Loucy (cell line): Measurements from ENCODE around the gene SEC31A.

Source experiments
- H2AFZ ChIP-seq: fragments of 200-600 bp; sonication (generic); 2 replicates; pipeline ENCODE4 v1.6.0; 2016; ENCODE audit warnings: antibody characterized with exemption, mild to moderate bottlenecking, low read length, moderate library complexity
- H3F3A ChIP-seq: fragments of 200-600 bp; 2 replicates; pipeline ENCODE4 v1.6.0; 2016; ENCODE audit warnings: antibody characterized with exemption, low read depth, mild to moderate bottlenecking
- H3K27me3 ChIP-seq: fragments of 200-600 bp; sonication (generic); 2 replicates; pipeline ENCODE4 v1.6.1; 2014; ENCODE audit warnings: low read length, mild to moderate bottlenecking; ENCODE audit not compliant: insufficient read depth, poor library complexity, severe bottlenecking
- H3K36me3 ChIP-seq: fragments of 200-600 bp; sonication (generic); 2 replicates; pipeline ENCODE4 v1.6.1; 2016; ENCODE audit warnings: low read length; ENCODE audit not compliant: insufficient read depth
- H3K4me1 ChIP-seq: fragments of 200-600 bp; sonication (generic); 2 replicates; pipeline ENCODE4 v1.5.1; 2014; ENCODE audit warnings: low read length, mild to moderate bottlenecking; ENCODE audit not compliant: insufficient read depth, poor library complexity, severe bottlenecking
- H3K4me2 ChIP-seq: fragments of 200-600 bp; sonication (generic); 2 replicates; pipeline ENCODE4 v1.6.0; 2014; ENCODE audit warnings: antibody characterized with exemption, low read length, low read depth, mild to moderate bottlenecking; ENCODE audit not compliant: poor library complexity, severe bottlenecking
- H3K4me3 ChIP-seq: fragments of 200-600 bp; sonication (generic); 2 replicates; pipeline ENCODE4 v1.5.1; 2014; ENCODE audit warnings: low read length, mild to moderate bottlenecking, mixed read lengths; ENCODE audit not compliant: poor library complexity, severe bottlenecking
- H3K79me2 ChIP-seq: fragments of 200-600 bp; sonication (generic); 2 replicates; pipeline ENCODE4 v1.6.1; 2014; ENCODE audit warnings: low read length; ENCODE audit not compliant: insufficient read depth
- H3K9ac ChIP-seq: fragments of 200-600 bp; sonication (generic); 2 replicates; pipeline ENCODE4 v1.6.0; 2014; ENCODE audit warnings: mild to moderate bottlenecking, low read depth, low read length, moderate library complexity; ENCODE audit not compliant: poor library complexity, severe bottlenecking
- H3K9me2 ChIP-seq: fragments of 200-600 bp; sonication (generic); replicated peaks from 2 replicates; pipeline ENCODE4 v1.6.1; 2016; ENCODE audit warnings: low read depth, low read length, mixed read lengths
- H3K9me3 ChIP-seq: fragments of 200-600 bp; sonication (generic); 2 replicates; pipeline ENCODE4 v1.6.1; 2014; ENCODE audit warnings: mild to moderate bottlenecking, antibody characterized with exemption, low read length, low read depth; ENCODE audit not compliant: insufficient read depth
- H4K20me1 ChIP-seq: fragments of 200-600 bp; sonication (generic); 2 replicates; pipeline ENCODE4 v1.6.0; 2014; ENCODE audit warnings: antibody characterized with exemption, low read length, mild to moderate bottlenecking; ENCODE audit not compliant: insufficient read depth, poor library complexity, severe bottlenecking
- CTCF ChIP-seq: fragments of 200-600 bp; sonication (generic); conservative IDR thresholded peaks from 2 replicates; pipeline ENCODE4 v1.5.1; 2014; ENCODE audit warnings: mild to moderate bottlenecking, antibody characterized with exemption, low read length
- EZH2phosphoT487 ChIP-seq: fragments of 200-600 bp; IDR thresholded peaks from 2 replicates; pipeline ENCODE4 v1.6.1; 2018; ENCODE audit warnings: antibody characterized with exemption, mild to moderate bottlenecking, moderate library complexity, borderline replicate concordance

The SEC31A gene

GRCh38 chr4:82893942-82894341 is 3.0 kb upstream of the SEC31A start:
- no peaks in the 10 kb centered on the region for H3K27me3 ChIP-seq
- TF ChIP-seq CTCF (no peak), EZH2phosphoT487 (no peak)
- H3K4me3 ChIP-seq, result no peak overlapping the region
- H3K4me1 ChIP-seq, result peaks cover 58% of the 10 kb centered on the region
- H3K9ac ChIP-seq, result no peak overlapping the region
- H3F3A ChIP-seq, result peaks cover 17% of the 10 kb centered on the region; the same call in 1 of the 2 replicates
- H3K9me3 ChIP-seq, result no peaks in the 10 kb centered on the region
- H3K36me3 ChIP-seq, result peaks cover 37% of the 10 kb centered on the region; the same call in 1 of the 2 replicates
- peak overlapping the region; percentile 91 for H3K4me2 ChIP-seq
- H2AFZ ChIP-seq, result no peak overlapping the region
- H3K9me2 ChIP-seq, result no peaks in the 10 kb centered on the region
- H3K79me2 ChIP-seq, result peaks cover 94% of the 10 kb centered on the region
- peaks cover 66% of the 10 kb centered on the region for H4K20me1 ChIP-seq

- no peaks in the 10 kb centered on the region for H3K9me3 ChIP-seq
- H3K9ac ChIP-seq, result no peak overlapping the region
- TF ChIP-seq EZH2phosphoT487 (no peak), CTCF (no peak)
- peaks cover 17% of the 10 kb centered on the region; the same call in 1 of the 2 replicates for H3F3A ChIP-seq
- H3K79me2 ChIP-seq, result peaks cover 92% of the 10 kb centered on the region
- no peak overlapping the region for H2AFZ ChIP-seq
- H4K20me1 ChIP-seq, result peaks cover 56% of the 10 kb centered on the region
- no peak overlapping the region for H3K4me3 ChIP-seq
- no peaks in the 10 kb centered on the region for H3K9me2 ChIP-seq
- peak overlapping the region; percentile 79 for H3K4me2 ChIP-seq
- peaks cover 34% of the 10 kb centered on the region; the same call in 1 of the 2 replicates for H3K36me3 ChIP-seq
- no peaks in the 10 kb centered on the region for H3K27me3 ChIP-seq
- peaks cover 50% of the 10 kb centered on the region for H3K4me1 ChIP-seq
These were observed 1.5 kb upstream of the SEC31A start for GRCh38 chr4:82892467-82892802.

- Histone ChIP-seq H4K20me1 (peaks cover 50% of the 10 kb centered on the region), H3K9ac (peak overlapping the region; percentile 90), H3K4me1 (peaks cover 51% of the 10 kb centered on the region), H3K79me2 (peaks cover 92% of the 10 kb centered on the region), H3K27me3 (no peaks in the 10 kb centered on the region), H3K9me3 (no peaks in the 10 kb centered on the region), H3K9me2 (no peaks in the 10 kb centered on the region), H2AFZ (peak overlapping the region; percentile 90; the same call in 1 of the 2 replicates), H3K4me2 (peak overlapping the region; percentile 79), H3F3A (peaks cover 17% of the 10 kb centered on the region; the same call in 1 of the 2 replicates), H3K4me3 (peak overlapping the region; percentile 92), H3K36me3 (peaks cover 32% of the 10 kb centered on the region; the same call in 1 of the 2 replicates)
- TF ChIP-seq CTCF, result no peak
- no peak for TF ChIP-seq EZH2phosphoT487
These were observed 934 bp upstream of the SEC31A start for GRCh38 chr4:82891707-82892466.
